A549 treated with CpdA at 1 μM for 4 hours (cell line): ENCODE data around the gene IGF2R. TPM values are rescaled to one million over a fixed set of nuclear protein-coding genes. Genes with fewer than 3 reads are reported as not detected.

ENCODE experiments used
- total RNA-seq: library from RNA; stranded (reverse); fragments of 200-300 nt; extraction: Qiagen RNA extraction; gene quantifications from 5 replicates; pipeline ENCODE4 v1.2.3, GENCODE V29; 2022; ENCODE audit warnings: low read depth

Gene IGF2R, protein sequence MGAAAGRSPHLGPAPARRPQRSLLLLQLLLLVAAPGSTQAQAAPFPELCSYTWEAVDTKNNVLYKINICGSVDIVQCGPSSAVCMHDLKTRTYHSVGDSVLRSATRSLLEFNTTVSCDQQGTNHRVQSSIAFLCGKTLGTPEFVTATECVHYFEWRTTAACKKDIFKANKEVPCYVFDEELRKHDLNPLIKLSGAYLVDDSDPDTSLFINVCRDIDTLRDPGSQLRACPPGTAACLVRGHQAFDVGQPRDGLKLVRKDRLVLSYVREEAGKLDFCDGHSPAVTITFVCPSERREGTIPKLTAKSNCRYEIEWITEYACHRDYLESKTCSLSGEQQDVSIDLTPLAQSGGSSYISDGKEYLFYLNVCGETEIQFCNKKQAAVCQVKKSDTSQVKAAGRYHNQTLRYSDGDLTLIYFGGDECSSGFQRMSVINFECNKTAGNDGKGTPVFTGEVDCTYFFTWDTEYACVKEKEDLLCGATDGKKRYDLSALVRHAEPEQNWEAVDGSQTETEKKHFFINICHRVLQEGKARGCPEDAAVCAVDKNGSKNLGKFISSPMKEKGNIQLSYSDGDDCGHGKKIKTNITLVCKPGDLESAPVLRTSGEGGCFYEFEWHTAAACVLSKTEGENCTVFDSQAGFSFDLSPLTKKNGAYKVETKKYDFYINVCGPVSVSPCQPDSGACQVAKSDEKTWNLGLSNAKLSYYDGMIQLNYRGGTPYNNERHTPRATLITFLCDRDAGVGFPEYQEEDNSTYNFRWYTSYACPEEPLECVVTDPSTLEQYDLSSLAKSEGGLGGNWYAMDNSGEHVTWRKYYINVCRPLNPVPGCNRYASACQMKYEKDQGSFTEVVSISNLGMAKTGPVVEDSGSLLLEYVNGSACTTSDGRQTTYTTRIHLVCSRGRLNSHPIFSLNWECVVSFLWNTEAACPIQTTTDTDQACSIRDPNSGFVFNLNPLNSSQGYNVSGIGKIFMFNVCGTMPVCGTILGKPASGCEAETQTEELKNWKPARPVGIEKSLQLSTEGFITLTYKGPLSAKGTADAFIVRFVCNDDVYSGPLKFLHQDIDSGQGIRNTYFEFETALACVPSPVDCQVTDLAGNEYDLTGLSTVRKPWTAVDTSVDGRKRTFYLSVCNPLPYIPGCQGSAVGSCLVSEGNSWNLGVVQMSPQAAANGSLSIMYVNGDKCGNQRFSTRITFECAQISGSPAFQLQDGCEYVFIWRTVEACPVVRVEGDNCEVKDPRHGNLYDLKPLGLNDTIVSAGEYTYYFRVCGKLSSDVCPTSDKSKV (N-terminal part only)
- total RNA-seq: 29.5 to 39.2 TPM (median 31.6 TPM) in 5 replicates

DNA sequence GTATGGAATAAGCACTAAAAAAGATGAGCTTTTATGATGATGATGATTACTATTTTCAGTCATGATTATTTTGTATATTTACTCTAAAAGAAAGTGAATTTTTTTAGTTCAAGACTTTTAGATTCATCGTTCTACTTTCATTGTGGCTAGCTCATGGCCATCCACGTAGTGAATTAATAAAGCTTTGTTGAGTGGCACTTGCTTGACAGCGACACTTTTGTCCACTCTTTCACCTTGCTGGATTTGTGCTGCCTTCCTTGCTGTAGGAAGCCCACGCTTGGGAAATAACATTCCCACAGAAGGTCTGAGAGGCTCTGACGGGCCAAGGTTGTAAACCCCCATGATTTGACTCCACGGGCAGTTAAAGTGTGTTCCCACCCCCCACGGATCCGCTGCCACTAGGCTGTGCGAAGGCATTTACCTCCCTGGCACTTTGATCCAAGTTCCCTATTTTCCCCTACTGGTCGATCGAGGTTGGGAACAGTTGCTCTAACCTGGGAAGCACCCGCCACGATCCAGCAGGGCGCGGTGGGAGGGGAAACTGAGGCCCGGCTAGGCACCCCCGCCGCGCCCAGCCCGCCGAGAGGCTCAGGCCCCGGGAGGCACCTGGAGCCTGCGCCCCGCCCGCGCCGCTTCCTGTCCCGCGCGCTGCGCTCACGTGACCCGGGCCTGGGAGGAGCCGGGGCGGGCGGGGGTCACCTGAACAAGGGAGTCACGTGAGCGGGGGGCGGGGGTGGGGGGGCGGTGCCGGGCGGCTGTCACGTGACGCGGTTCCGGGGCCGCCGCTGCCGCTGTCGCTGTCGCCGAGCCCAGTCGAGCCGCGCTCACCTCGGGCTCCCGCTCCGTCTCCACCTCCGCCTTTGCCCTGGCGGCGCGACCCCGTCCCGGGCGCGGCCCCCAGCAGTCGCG lies at the start of gene IGF2R:
TSS of gene IGF2R (plus strand) at position 788 of the 909 bp plus-strand sequence. CDS start 165 bp downstream, outside the sequence.

DNA sequence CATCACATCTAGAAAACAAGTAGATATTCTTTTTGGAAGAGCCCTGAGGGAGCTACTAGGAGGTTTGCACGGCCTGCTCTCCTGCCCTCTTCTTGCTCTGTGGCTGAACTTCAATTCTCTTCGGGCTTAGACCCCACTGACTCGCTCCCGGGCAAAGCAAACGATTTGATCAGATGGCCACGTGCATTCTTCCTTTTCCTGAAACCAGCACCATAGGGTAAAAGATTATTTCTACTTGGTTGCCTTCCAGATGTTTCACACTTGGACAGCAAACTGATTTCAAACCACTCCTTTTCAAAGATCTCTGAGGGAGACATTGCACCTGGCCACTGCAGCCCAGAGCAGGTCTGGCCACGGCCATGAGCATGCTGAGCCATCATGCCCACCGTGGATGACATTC lies 152.7 kb downstream of the IGF2R start, which contains the start of gene SLC22A1:
TSS of gene SLC22A1 (plus strand) at position 258 of the 400 bp plus-strand sequence. CDS start at position 379, 121 bp downstream.

Other genes starting within 250 kb of the IGF2R start
- gene WTAP, start 241.6 kb upstream of the IGF2R start, total RNA-seq: 65.4 to 77.4 TPM (median 69.7 TPM) in 5 replicates
- gene ACAT2, start 207.0 kb upstream of the IGF2R start, total RNA-seq: 24.3 to 29.8 TPM (median 28.1 TPM) in 5 replicates
- gene TCP1, start 179.5 kb upstream of the IGF2R start, total RNA-seq: 235 to 263 TPM (median 247 TPM) in 5 replicates
- 74.7 to 106 TPM (median 95.1 TPM) in 5 replicates for gene MRPL18, start 178.6 kb upstream of the IGF2R start, total RNA-seq
- 0.11 TPM in 1 of 5 replicates, not detected in the others for gene PNLDC1, start 168.8 kb upstream of the IGF2R start, total RNA-seq
- gene MAS1, start 78.1 kb upstream of the IGF2R start, total RNA-seq: not detected in 5 replicates
- gene SLC22A1, start 152.7 kb downstream of the IGF2R start, total RNA-seq: 1.7 to 3.5 TPM (median 2.8 TPM) in 5 replicates